Tibial nerve (tissue), 4 donors: ENCODE measurements around the gene PTBP1.

Experiments used
- CTCF ChIP-seq, 5 experiments: fragments of 200-600 bp in 3 of 5; fragments of 450-650 bp in 2 of 5; sonication (generic) in 3 of 5; IDR thresholded peaks; one replicate each; pipeline ENCODE4 v1.5.1; 2016 to 2019; ENCODE audit warnings: antibody characterized with exemption in 5 of 5, mild to moderate bottlenecking in 3 of 5, moderate library complexity in 2 of 5
- EP300 ChIP-seq, 2 donors: sonication (generic); formaldehyde crosslinking; IDR thresholded peaks; one replicate each; pipeline ENCODE4 v1.6.1; 2017; ENCODE audit warnings: antibody characterized with exemption in 2 of 2, mild to moderate bottlenecking in 1 of 2
- POLR2A ChIP-seq, 2 donors: fragments of 450-650 bp; IDR thresholded peaks; one replicate each; pipeline ENCODE4 v1.6.1; 2017; ENCODE audit warnings: antibody characterized with exemption in 2 of 2, mild to moderate bottlenecking in 2 of 2, moderate library complexity in 2 of 2

DNA sequence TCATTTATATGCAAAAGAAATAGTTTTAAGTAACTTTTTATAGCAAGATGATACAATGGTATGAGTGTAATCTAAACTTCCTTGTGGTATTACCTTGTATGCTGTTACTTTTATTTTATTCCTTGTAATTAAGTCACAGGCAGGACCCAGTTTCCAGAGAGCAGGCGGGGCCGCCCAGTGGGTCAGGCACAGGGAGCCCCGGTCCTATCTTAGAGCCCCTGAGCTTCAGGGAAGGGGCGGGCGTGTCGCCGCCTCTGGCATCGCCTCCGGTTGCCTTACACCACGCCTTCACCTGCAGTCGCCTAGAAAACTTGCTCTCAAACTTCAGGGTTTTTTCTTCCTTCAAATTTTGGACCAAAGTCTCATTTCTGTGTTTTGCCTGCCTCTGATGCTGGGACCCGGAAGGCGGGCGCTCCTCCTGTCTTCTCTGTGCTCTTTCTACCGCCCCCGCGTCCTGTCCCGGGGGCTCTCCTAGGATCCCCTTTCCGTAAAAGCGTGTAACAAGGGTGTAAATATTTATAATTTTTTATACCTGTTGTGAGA is 14.3 kb downstream of the PTBP1 start:
- TF ChIP-seq EP300 (IDR thresholded peaks at IDR 0.05) (no peak), POLR2A (IDR thresholded peaks at IDR 0.05) (no peak), CTCF (IDR thresholded peaks at IDR 0.05) (no peak)
